GM23338 (cell line): Measurements from ENCODE around the gene MYD88.

Experiments used
- CREB1 ChIP-seq: fragments of 250-450 bp; sonication (Bioruptor Pico); IDR thresholded peaks from 2 replicates; pipeline ENCODE4 v1.5.0; 2020; ENCODE audit warnings: low read depth, mild to moderate bottlenecking, moderate library complexity
- CTCF ChIP-seq, 2 experiments: fragments of 200-600 bp in 1 of 2; sonication (generic) in 1 of 2; conservative IDR thresholded peaks; 2 replicates each; pipeline versions ENCODE4 v1.5.1 to v1.6.1; 2016 to 2017; ENCODE audit warnings: antibody characterized with exemption in 2 of 2, low read depth in 2 of 2, mild to moderate bottlenecking in 2 of 2, moderate library complexity in 1 of 2
- EZH2 ChIP-seq: fragments of 200-600 bp; sonication (generic); IDR thresholded peaks from one replicate; pipeline ENCODE4 v1.8.0; 2017; ENCODE audit warnings: antibody characterized with exemption, mild to moderate bottlenecking, low read depth; ENCODE audit not compliant: unreplicated experiment
- EZH2phosphoT487 ChIP-seq: fragments of 200-600 bp; sonication (generic); IDR thresholded peaks from one replicate; pipeline ENCODE4 v1.8.1; 2018; ENCODE audit warnings: antibody characterized with exemption; ENCODE audit not compliant: unreplicated experiment
- POLR2AphosphoS5 ChIP-seq: IDR thresholded peaks from 2 replicates; pipeline ENCODE4 v1.6.1; 2016; ENCODE audit warnings: antibody characterized with exemption, low read depth

- TF ChIP-seq EZH2phosphoT487 (no peak), CTCF (conservative IDR thresholded peaks at IDR 0.05; ENCODE audit: low read depth in 2 of 2) (no peak), POLR2AphosphoS5 (no peak), CREB1 (no peak), EZH2 (no peak)
These were observed 17.0 kb upstream of the MYD88 start for GRCh38 chr3:38121451-38121831.
